PC-3 (cell line): Measurements from ENCODE around the gene NLGN1. TPM values are rescaled to one million over a fixed set of nuclear protein-coding genes. Genes with fewer than 3 reads are reported as not detected.

ENCODE experiments used
- ATAC-seq: fragments of 200-7000 bp; cut with Tn5 transposase; 2 replicates; pipeline ENCODE4 v1.9.1; 2020; ENCODE audit warnings: mild to moderate bottlenecking, moderate library complexity
- BruUV-seq: library from RNA; stranded (reverse); fragments of 400-500 nt; replicated peaks from 2 replicates; lab custom pipeline; 2021; lab: Mats Ljungman, UMichigan
- CTCF ChIA-PET: fragments of 300-600 bp; sonication (Branson Sonifier 250); formaldehyde crosslinking; loops from one replicate; lab custom pipeline; 2022; ENCODE audit warnings: antibody characterized with exemption; lab: Charles Lee
- POLR2A ChIA-PET: fragments of 300-600 bp; sonication (Branson Sonifier 250); formaldehyde crosslinking; loops from one replicate; lab custom pipeline; 2022; ENCODE audit warnings: antibody characterized with exemption; ENCODE audit not compliant: unreplicated experiment; lab: Charles Lee
- DNase-seq: peaks from one replicate; pipeline ENCODE4 v3.0.0-alpha.2; 2015
- H2AFZ ChIP-seq: fragments of 300-600 bp; sonication (generic); 2 replicates; pipeline ENCODE4 v1.6.0; 2016; ENCODE audit warnings: antibody characterized with exemption, low read length
- H3F3A ChIP-seq: fragments of 300-600 bp; sonication (generic); one replicate; pipeline ENCODE4 v1.6.0; 2017; ENCODE audit warnings: antibody characterized with exemption, low read length, control low read depth, mild to moderate bottlenecking; ENCODE audit not compliant: unreplicated experiment
- H3K27ac ChIP-seq: fragments of 300-600 bp; sonication (generic); 2 replicates; pipeline ENCODE4 v1.5.1; 2016; ENCODE audit warnings: mild to moderate bottlenecking, low read length
- H3K27me3 ChIP-seq: fragments of 300-600 bp; sonication (generic); 2 replicates; pipeline ENCODE4 v1.6.1; 2016; ENCODE audit warnings: low read length, mixed read lengths
- H3K36me3 ChIP-seq: fragments of 300-600 bp; sonication (generic); 2 replicates; pipeline ENCODE4 v1.6.1; 2016; ENCODE audit warnings: low read depth, mixed run types, low read length, mixed read lengths
- H3K4me1 ChIP-seq: fragments of 300-600 bp; sonication (generic); 2 replicates; pipeline ENCODE4 v1.5.1; 2016; ENCODE audit warnings: low read length; ENCODE audit not compliant: insufficient read depth
- H3K4me2 ChIP-seq: fragments of 300-600 bp; sonication (generic); 2 replicates; pipeline ENCODE4 v1.6.0; 2016; ENCODE audit warnings: low read length
- H3K4me3 ChIP-seq: fragments of 300-600 bp; sonication (generic); 2 replicates; pipeline ENCODE4 v1.5.1; 2016; ENCODE audit warnings: mild to moderate bottlenecking, low read length, mixed read lengths
- H3K79me2 ChIP-seq: fragments of 300-600 bp; sonication (generic); 2 replicates; pipeline ENCODE4 v1.6.1; 2017; ENCODE audit warnings: low read length, mixed read lengths
- H3K9ac ChIP-seq: fragments of 300-600 bp; sonication (generic); 2 replicates; pipeline ENCODE4 v1.6.0; 2016; ENCODE audit warnings: mild to moderate bottlenecking, low read length
- H3K9me2 ChIP-seq: fragments of 300-600 bp; sonication (generic); replicated peaks from 2 replicates; pipeline ENCODE4 v1.6.1; 2016; ENCODE audit warnings: mixed run types, low read length, mixed read lengths
- H3K9me3 ChIP-seq: fragments of 300-600 bp; sonication (generic); 2 replicates; pipeline ENCODE4 v1.6.1; 2016; ENCODE audit warnings: low read length, mixed read lengths
- H4K20me1 ChIP-seq: fragments of 300-600 bp; sonication (generic); 2 replicates; pipeline ENCODE4 v1.6.1; 2016; ENCODE audit warnings: low read length, mixed read lengths
- CTCF ChIP-seq: fragments of 300-600 bp; sonication (generic); conservative IDR thresholded peaks from 2 replicates; pipeline ENCODE4 v1.5.1; 2017; ENCODE audit warnings: antibody characterized with exemption, low read depth, mild to moderate bottlenecking, low read length
- EZH2 ChIP-seq: fragments of 300-600 bp; sonication (generic); IDR thresholded peaks from one replicate; pipeline ENCODE4 v1.6.1; 2017; ENCODE audit warnings: antibody characterized with exemption, mild to moderate bottlenecking, low read length; ENCODE audit not compliant: unreplicated experiment
- EZH2phosphoT487 ChIP-seq: fragments of 300-600 bp; sonication (generic); IDR thresholded peaks from 2 replicates; pipeline ENCODE4 v1.6.1; 2018; ENCODE audit warnings: mild to moderate bottlenecking, antibody characterized with exemption, low read length, borderline replicate concordance
- intact Hi-C: fragments of 100-400 bp; cut with micrococcal nuclease; formaldehyde crosslinking; loops from 2 replicates; pipeline ENCODE4 v1.9.0; 2023
- total RNA-seq: library from RNA; depleted of rRNA; stranded (reverse); fragments of >200 nt; gene quantifications from 2 replicates; pipeline ENCODE4 v1.2.3, GENCODE V29; 2014

The NLGN1 gene
- total RNA-seq, 1 experiment from 2014 or later, result 0.77 TPM

GRCh38 chr3:173911446-173911845 is 513.9 kb downstream of the NLGN1 start:
- CTCF ChIA-PET, result no interaction called here

GRCh38 chr3:173912126-173912525 is 514.6 kb downstream of the NLGN1 start:
- ATAC-seq (no peak), DNase-seq (no peak)
- intact Hi-C loops, result no loop called here
- H3K4me3 ChIP-seq, result no peak overlapping the region
- H3K4me2 ChIP-seq, result no peak overlapping the region
- BruUV-seq, result no TSS peak
- no peaks in the 10 kb centered on the region for H3F3A ChIP-seq
- H3K9ac ChIP-seq, result no peak overlapping the region
- H3K27me3 ChIP-seq, result no peaks in the 10 kb centered on the region
- no peaks in the 10 kb centered on the region for H4K20me1 ChIP-seq
- ChIA-PET POLR2A (no interaction called here), CTCF (no interaction called here)
- H2AFZ ChIP-seq, result no peak overlapping the region
- no peak overlapping the region for H3K27ac ChIP-seq
- H3K9me3 ChIP-seq, result no peaks in the 10 kb centered on the region
- H3K9me2 ChIP-seq, result no peaks in the 10 kb centered on the region
- TF ChIP-seq EZH2phosphoT487 (no peak), EZH2 (no peak), CTCF (no peak)
- H3K79me2 ChIP-seq, result no peaks in the 10 kb centered on the region
- no peaks in the 10 kb centered on the region for H3K4me1 ChIP-seq
- no peaks in the 10 kb centered on the region for H3K36me3 ChIP-seq

More at GRCh38 chr3:173911446-173911845, 513.9 kb downstream of the NLGN1 start:
- H3K36me3 ChIP-seq, result no peaks in the 10 kb centered on the region
- no peak overlapping the region for H3K9ac ChIP-seq
- H3F3A ChIP-seq, result no peaks in the 10 kb centered on the region
- H3K27ac ChIP-seq, result no peak overlapping the region
- no peaks in the 10 kb centered on the region for H3K9me3 ChIP-seq
- no peaks in the 10 kb centered on the region for H3K9me2 ChIP-seq
- TF ChIP-seq EZH2 (no peak), EZH2phosphoT487 (no peak), CTCF (no peak)
- H3K4me3 ChIP-seq, result no peak overlapping the region
- no peaks in the 10 kb centered on the region for H3K79me2 ChIP-seq
- DNase-seq, result no peak
- no peaks in the 10 kb centered on the region for H4K20me1 ChIP-seq
- H3K27me3 ChIP-seq, result no peaks in the 10 kb centered on the region
- no peaks in the 10 kb centered on the region for H3K4me1 ChIP-seq
- ATAC-seq, result no peak
- H2AFZ ChIP-seq, result no peak overlapping the region
- H3K4me2 ChIP-seq, result no peak overlapping the region
- POLR2A ChIA-PET, result no interaction called here
- BruUV-seq, result no TSS peak
- intact Hi-C loops, result no loop called here

- ChIA-PET CTCF (no interaction called here), POLR2A (no interaction called here)
- TF ChIP-seq EZH2 (no peak), CTCF (no peak), EZH2phosphoT487 (no peak)
- no TSS peak for BruUV-seq
- Histone ChIP-seq H3K27ac (no peak overlapping the region), H3K9ac (no peak overlapping the region), H2AFZ (no peak overlapping the region), H3K4me1 (no peaks in the 10 kb centered on the region), H3K36me3 (no peaks in the 10 kb centered on the region), H3K4me2 (no peak overlapping the region), H4K20me1 (no peaks in the 10 kb centered on the region), H3K27me3 (no peaks in the 10 kb centered on the region), H3K9me2 (no peaks in the 10 kb centered on the region), H3K9me3 (no peaks in the 10 kb centered on the region), H3K4me3 (no peak overlapping the region), H3F3A (no peaks in the 10 kb centered on the region), H3K79me2 (no peaks in the 10 kb centered on the region)
- no peak for DNase-seq
- intact Hi-C loops, result no loop called here
- ATAC-seq, result no peak
These were observed 515.9 kb downstream of the NLGN1 start for GRCh38 chr3:173913397-173913796.
